ENCODE data around the gene HACD2. TPM values are rescaled to one million over a fixed set of nuclear protein-coding genes. Genes with fewer than 3 reads are reported as not detected.

The HACD2 gene
- total RNA-seq, 1 donor from 2014 or later: 34.3 TPM

DNA sequence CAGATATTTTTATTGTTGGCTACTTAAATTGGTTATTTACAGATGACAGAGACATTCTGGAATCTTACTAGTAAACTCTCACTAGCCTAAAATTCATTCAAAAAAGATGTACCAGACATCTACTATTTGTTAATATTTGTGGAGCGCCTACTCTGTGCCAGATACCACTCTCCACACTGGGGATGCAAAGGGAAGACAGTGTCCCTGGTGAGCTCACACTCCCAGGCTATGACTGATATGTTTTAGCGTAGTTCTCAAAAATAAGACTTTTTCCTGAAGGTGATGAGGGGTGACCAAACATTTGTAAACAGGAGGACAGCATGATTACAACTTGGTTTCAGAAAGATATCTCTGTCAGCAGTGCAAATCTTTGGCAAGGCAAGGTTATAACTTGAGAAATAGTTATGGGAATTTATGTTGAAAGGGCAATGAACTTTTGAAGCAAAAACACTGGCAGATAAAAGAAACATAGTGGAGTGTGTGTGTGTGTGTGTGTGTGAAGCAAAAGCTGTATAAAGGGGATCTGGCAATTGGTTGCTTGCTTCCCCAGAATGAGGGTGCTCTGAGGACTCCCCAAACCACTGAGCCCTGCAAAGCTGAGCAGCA lies 51.2 kb downstream of the HACD2 start:
- H3K36me3 Mint-ChIP-seq (ENCODE audit: low read depth, unreplicated experiment): no peaks in the 10 kb centered on the region
- Histone ChIP-seq H3K9ac (ENCODE audit: low read length) (no peak overlapping the region), H3K4me1 (ENCODE audit: insufficient read depth, low read length) (peaks cover 5% of the 10 kb centered on the region), H3K27ac (ENCODE audit: low read depth, low read length) (no peak overlapping the region), H3K4me2 (ENCODE audit: low read length) (no peak overlapping the region), H3K79me2 (ENCODE audit: insufficient read depth, low read length) (peaks cover 12% of the 10 kb centered on the region), H4K20me1 (ENCODE audit: insufficient read depth, low read length) (peaks cover 21% of the 10 kb centered on the region), H3K27me3 (ENCODE audit: insufficient read depth, low read length) (no peaks in the 10 kb centered on the region), H3K4me3 (ENCODE audit: insufficient read depth, low read depth, low read length) (no peak overlapping the region), H2AFZ (ENCODE audit: low read depth, low read length) (no peak overlapping the region), H3K9me3 (ENCODE audit: insufficient read depth, low read depth, low read length) (no peaks in the 10 kb centered on the region), H3K36me3 (ENCODE audit: insufficient read depth, low read length) (no peaks in the 10 kb centered on the region)
- FAIRE-seq (no peak), DNase-seq (ENCODE audit: low read depth) (no peak)
- H3K27ac Mint-ChIP-seq (ENCODE audit: unreplicated experiment): no peak overlapping the region
- no peaks in the 10 kb centered on the region for H3K9me3 Mint-ChIP-seq (ENCODE audit: unreplicated experiment)
- no peak for TF ChIP-seq EZH2 (IDR thresholded peaks at IDR 0.05; ENCODE audit: insufficient read depth, low read length)
- TF ChIP-seq, protein P1, sequence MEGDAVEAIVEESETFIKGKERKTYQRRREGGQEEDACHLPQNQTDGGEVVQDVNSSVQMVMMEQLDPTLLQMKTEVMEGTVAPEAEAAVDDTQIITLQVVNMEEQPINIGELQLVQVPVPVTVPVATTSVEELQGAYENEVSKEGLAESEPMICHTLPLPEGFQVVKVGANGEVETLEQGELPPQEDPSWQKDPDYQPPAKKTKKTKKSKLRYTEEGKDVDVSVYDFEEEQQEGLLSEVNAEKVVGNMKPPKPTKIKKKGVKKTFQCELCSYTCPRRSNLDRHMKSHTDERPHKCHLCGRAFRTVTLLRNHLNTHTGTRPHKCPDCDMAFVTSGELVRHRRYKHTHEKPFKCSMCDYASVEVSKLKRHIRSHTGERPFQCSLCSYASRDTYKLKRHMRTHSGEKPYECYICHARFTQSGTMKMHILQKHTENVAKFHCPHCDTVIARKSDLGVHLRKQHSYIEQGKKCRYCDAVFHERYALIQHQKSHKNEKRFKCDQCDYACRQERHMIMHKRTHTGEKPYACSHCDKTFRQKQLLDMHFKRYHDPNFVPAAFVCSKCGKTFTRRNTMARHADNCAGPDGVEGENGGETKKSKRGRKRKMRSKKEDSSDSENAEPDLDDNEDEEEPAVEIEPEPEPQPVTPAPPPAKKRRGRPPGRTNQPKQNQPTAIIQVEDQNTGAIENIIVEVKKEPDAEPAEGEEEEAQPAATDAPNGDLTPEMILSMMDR (IDR thresholded peaks at IDR 0.05; ENCODE audit: insufficient read depth, low read depth, low read length): no peak
- H3K4me1 Mint-ChIP-seq (ENCODE audit: low read depth, unreplicated experiment): peaks cover 9% of the 10 kb centered on the region
- H3K4me3 Mint-ChIP-seq (ENCODE audit: unreplicated experiment): no peak overlapping the region
- H3K27me3 Mint-ChIP-seq (ENCODE audit: low read depth, unreplicated experiment): no peaks in the 10 kb centered on the region

DNA sequence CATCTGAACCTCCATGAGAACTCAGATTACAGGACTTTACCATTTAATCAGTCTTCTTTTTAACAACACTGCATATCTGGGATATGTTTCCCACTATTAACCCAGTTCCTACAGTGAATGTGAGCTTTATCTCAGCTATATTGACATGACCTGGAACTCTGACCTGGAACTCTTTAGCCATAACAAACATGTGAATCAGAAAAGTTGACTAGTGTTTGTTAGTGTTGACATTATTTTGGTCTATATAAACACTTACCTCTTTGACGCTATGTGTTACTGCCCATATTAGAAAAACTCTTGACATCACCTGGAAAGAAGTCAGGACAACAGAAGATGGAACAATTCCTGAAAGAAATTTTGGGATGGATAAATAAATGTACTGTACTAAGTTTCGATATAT lies 56.7 kb downstream of the HACD2 start:
- Mint-ChIP-seq H3K27ac (ENCODE audit: unreplicated experiment) (no peak overlapping the region), H3K4me3 (ENCODE audit: unreplicated experiment) (no peak overlapping the region), H3K36me3 (ENCODE audit: low read depth, unreplicated experiment) (peaks cover 6% of the 10 kb centered on the region), H3K27me3 (ENCODE audit: low read depth, unreplicated experiment) (no peaks in the 10 kb centered on the region), H3K9me3 (ENCODE audit: unreplicated experiment) (no peaks in the 10 kb centered on the region), H3K4me1 (ENCODE audit: low read depth, unreplicated experiment) (no peaks in the 10 kb centered on the region)
- Histone ChIP-seq H3K4me3 (ENCODE audit: insufficient read depth, low read depth, low read length) (no peak overlapping the region), H3K9ac (ENCODE audit: low read length) (no peak overlapping the region), H4K20me1 (ENCODE audit: insufficient read depth, low read length) (peaks cover 6% of the 10 kb centered on the region), H3K27ac (ENCODE audit: low read depth, low read length) (no peak overlapping the region), H3K4me2 (ENCODE audit: low read length) (no peak overlapping the region), H3K9me3 (ENCODE audit: insufficient read depth, low read depth, low read length) (no peaks in the 10 kb centered on the region), H2AFZ (ENCODE audit: low read depth, low read length) (no peak overlapping the region), H3K4me1 (ENCODE audit: insufficient read depth, low read length) (no peaks in the 10 kb centered on the region), H3K36me3 (ENCODE audit: insufficient read depth, low read length) (peaks cover 4% of the 10 kb centered on the region), H3K27me3 (ENCODE audit: insufficient read depth, low read length) (no peaks in the 10 kb centered on the region), H3K79me2 (ENCODE audit: insufficient read depth, low read length) (peaks cover 9% of the 10 kb centered on the region)
- TF ChIP-seq EZH2 (IDR thresholded peaks at IDR 0.05; ENCODE audit: insufficient read depth, low read length): no peak
- TF ChIP-seq, protein P1 (IDR thresholded peaks at IDR 0.05; ENCODE audit: insufficient read depth, low read depth, low read length): no peak
- DNase-seq (ENCODE audit: low read depth) (no peak), FAIRE-seq (no peak)

GRCh38 chr3:123527046-123527445 lies 57.8 kb downstream of the HACD2 start:
- no peaks in the 10 kb centered on the region for H3K4me1 ChIP-seq (ENCODE audit: insufficient read depth, low read length)
- TF ChIP-seq EZH2 (IDR thresholded peaks at IDR 0.05; ENCODE audit: insufficient read depth, low read length): no peak
- TF ChIP-seq, protein P1 (IDR thresholded peaks at IDR 0.05; ENCODE audit: insufficient read depth, low read depth, low read length): no peak
- peaks cover 2% of the 10 kb centered on the region for H4K20me1 ChIP-seq (ENCODE audit: insufficient read depth, low read length)
- no peaks in the 10 kb centered on the region for H3K27me3 ChIP-seq (ENCODE audit: insufficient read depth, low read length)
- peaks cover 9% of the 10 kb centered on the region for H3K36me3 ChIP-seq (ENCODE audit: insufficient read depth, low read length)
- Mint-ChIP-seq H3K9me3 (ENCODE audit: unreplicated experiment) (no peaks in the 10 kb centered on the region), H3K27me3 (ENCODE audit: low read depth, unreplicated experiment) (no peaks in the 10 kb centered on the region), H3K36me3 (ENCODE audit: low read depth, unreplicated experiment) (peaks cover 6% of the 10 kb centered on the region), H3K4me1 (ENCODE audit: low read depth, unreplicated experiment) (no peaks in the 10 kb centered on the region), H3K27ac (ENCODE audit: unreplicated experiment) (no peak overlapping the region), H3K4me3 (ENCODE audit: unreplicated experiment) (no peak overlapping the region)
- DNase-seq (ENCODE audit: low read depth) (no peak), FAIRE-seq (no peak)
- H3K9me3 ChIP-seq (ENCODE audit: insufficient read depth, low read depth, low read length): no peaks in the 10 kb centered on the region
- no peak overlapping the region for H3K27ac ChIP-seq (ENCODE audit: low read depth, low read length)
- H3K9ac ChIP-seq (ENCODE audit: low read length): no peak overlapping the region
- H3K4me2 ChIP-seq (ENCODE audit: low read length): no peak overlapping the region
- no peak overlapping the region for H2AFZ ChIP-seq (ENCODE audit: low read depth, low read length)
- H3K79me2 ChIP-seq (ENCODE audit: insufficient read depth, low read length): peaks cover 2% of the 10 kb centered on the region
- H3K4me3 ChIP-seq (ENCODE audit: insufficient read depth, low read depth, low read length): no peak overlapping the region
